GM18502 (cell line): Measurements from ENCODE around the gene C1orf21.

Source experiments
- ATAC-seq: cut with Tn5 transposase; IDR thresholded peaks from one replicate; pipeline ENCODE4 v1.9.1; 2021; ENCODE audit warnings: mild to moderate bottlenecking; ENCODE audit not compliant: unreplicated experiment, poor library complexity

C1orf21 gene

GRCh38 chr1:184640505-184640904 lies 253.7 kb downstream of the C1orf21 start:
- no peak for ATAC-seq

DNA sequence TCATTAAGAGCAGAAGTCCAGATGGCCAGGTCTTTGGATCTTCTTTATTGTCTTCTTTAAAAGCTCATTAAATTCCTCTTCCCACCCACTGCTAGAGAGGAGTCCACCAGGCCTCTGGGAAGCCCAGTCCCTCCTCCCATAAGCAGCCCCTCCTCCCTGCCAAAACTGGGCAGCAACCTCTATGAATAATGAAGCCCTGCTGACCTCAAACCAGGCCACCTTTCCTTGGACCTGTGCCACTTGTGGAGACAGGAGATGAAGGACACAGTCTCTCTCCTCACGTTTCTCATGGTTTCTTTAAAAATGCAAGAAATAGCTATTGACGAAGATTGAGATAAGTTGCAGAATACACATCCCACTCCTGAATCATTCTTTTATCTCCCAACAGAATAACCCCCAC lies 255.1 kb downstream of the C1orf21 start:
- no peak for ATAC-seq

DNA sequence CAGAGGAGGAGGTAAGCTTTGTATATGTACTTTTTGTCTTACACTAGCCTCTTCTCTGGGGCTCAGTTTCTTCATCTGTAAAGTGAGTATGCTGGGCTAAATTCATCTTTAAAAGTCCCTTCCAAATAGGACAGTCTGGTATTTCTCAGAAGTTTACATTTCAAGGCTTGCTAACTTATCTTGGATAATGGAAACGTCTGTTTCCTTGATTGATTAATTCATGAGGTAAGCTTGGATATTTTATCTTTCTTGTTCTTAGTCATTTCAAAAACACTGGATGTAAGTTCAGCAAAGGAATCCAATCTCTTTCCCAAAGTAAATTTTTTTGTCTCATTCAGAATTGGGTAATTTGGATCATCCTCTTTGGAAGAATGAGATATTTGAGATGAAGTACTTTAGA lies 256.8 kb downstream of the C1orf21 start:
- ATAC-seq: no peak

GRCh38 chr1:184644771-184645170 lies 257.9 kb downstream of the C1orf21 start:
- ATAC-seq: no peak

DNA sequence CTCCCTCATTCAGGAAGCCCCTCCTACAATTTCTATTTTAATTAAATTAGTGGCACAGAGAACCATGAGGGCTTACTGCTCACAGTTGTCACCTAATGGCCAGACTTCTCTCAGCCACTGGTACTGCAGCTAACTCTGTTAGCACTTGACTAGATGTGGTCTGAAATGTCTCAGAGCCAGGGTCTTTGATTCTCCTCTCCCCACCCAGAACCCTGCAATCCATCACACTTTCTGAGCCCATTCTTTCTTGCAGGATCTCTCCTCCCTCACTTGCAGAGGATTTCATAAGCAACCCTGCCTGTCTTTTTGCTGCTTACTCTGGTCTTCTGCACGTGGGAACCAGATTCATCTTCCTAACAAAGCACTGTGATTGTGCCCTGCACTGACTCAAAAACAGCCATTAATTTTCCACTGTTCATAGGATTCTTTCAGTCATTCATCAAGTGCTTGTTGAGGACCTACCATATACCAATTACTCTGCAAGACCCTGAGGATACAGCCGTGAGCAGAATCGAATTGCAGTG lies 259.4 kb downstream of the C1orf21 start:
- ATAC-seq: no peak

- ATAC-seq: no peak
These were observed 260.0 kb downstream of the C1orf21 start for GRCh38 chr1:184646824-184647223.

DNA sequence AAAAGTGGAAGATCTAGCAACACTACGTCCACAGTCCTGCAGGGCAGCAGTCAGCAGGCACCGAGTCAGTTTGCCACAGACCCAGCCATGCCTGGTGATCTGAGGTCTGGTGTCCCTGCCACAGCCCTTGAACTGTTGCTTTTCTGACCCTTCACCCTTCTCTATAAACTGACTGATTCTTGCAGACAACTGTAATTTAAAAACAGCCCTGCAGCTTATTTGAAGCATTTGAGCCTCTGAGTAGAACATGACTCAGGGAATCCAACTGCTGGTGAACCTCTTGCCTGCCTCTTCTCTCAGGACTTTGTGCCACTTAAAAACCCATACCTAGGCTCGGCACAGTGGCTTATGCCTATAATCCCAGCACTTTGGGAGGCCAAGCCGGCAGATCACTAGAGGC lies 260.6 kb downstream of the C1orf21 start:
- no peak for ATAC-seq

DNA sequence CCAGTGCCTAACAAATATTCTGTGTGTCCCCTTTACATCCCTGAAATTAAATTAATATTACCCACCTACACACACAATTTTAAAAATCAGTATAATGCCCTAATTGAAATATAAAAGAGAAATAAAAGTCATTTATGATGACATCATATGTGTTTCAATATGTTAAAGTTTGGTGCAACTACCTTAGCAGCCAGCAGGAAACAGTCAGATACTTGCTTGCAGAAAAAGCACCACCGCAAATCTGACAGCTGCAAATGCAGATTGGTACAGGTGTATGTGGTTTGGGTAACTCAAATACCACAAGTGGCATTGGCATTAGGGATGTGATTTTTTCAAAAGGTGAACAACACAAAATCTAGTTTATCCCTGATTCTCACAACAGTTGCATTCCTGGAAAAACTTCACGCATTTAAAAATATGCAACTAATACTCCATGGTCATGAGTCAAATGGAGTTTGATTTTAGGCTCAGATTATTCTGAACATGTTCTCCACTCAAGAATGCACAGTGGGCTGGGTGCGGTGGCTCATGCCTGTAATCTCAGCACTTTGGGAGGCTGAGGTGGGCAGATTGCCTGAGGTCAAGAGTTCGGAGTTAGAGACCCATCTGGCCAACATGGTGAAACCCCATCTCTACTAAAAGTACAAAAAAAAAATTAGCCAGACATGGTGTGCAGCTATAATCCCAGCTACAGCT lies 261.5 kb downstream of the C1orf21 start:
- ATAC-seq: no peak

- no peak for ATAC-seq
These were observed 262.0 kb downstream of the C1orf21 start for GRCh38 chr1:184648856-184649201.

DNA sequence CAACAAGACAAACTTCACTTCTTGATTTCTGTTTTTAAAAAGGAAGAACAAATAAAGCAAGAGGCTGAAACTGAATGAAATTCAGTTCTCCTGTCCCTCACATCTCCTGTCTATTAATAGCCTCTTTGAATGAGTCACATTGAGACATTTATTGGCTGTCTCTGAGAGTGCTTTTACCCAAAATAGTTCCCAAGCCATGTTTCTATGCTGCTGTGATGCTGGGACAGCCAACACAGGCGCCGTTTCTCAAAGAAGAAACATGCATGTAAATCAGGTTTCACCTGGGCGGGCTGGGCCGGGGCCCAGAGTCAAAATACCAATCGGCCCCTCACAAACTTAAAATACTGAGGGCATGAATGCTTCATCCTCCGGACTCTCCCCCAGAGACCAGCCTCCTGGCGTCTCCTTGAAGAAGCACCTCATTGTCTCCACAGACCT lies 262.6 kb downstream of the C1orf21 start:
- ATAC-seq: peak; percentile 96

- no peak for ATAC-seq
These were observed 263.5 kb downstream of the C1orf21 start for GRCh38 chr1:184650177-184650866.

DNA sequence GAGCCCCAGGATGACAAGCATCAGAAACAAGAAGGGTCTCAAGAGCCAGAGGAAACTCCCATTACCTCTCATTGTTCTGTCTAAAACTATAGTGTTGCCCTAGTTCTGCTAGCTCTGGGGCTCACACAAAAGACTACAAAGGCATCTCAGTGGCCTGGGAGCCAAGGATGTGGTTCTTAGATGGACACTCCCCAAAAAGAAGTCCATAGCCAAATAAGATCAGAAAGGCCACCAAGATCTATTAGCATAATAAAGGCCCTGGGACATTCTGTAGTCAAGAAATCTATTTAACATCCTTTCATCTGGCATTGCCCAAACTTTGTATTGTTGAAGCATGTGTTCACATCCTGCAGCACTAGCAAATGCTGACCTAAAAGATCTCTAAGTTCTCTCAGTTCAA lies 268.4 kb downstream of the C1orf21 start:
- no peak for ATAC-seq

GRCh38 chr1:184656221-184656620 lies 269.4 kb downstream of the C1orf21 start:
- ATAC-seq: no peak

DNA sequence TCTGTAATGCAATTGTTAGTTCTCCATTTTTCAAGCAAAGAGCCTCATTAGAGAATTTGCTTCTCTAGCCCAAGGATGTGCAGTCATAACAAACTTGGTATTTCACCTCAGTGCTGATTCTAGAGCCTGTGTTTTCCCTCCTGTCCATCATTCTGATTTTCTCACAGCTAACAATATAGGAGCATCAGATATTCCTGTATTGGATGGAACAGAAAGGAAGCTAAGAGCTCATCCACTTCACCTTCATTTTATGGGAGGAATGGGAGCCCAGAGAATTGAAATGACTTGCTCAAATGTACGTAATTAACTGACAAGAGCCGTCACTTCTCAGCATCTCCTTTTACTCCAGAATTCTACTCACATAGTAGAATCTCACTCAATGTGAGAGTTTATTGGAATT lies 271.2 kb downstream of the C1orf21 start:
- no peak for ATAC-seq

DNA sequence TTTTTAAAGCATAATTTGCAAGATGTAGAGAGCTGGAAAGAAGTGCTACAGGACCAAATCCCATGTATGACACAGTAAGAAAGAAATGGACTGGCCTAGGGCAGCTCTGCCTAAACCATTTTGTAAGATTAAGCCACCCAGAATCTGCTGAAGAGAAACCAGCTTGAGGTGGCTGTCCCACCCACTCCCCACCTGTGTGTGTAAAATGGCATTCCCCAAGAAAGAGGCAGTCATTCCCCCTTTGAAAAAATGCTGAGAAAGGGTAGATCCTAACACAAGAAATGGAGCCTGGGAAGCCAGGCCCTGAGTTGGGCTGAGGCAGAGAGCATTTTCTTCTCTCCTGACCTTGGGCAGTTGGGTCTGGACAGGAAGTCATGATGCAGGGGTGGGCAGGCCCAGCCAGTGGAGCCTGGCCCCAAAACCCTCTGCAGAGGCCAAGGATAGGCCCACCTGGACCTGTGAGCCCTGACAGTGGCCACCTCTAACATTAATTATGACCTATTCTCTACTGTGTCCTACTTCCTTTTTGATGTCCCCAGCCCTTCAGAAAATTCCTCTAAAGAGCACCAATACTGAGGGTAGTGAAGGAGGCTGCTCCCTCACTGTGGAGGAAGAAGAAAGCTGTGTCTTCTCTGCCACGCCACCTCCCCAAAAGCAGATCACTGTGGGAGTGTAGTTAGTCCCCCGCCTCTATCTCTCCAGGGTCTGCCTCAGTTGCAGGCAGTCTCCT lies 273.8 kb downstream of the C1orf21 start:
- ATAC-seq: no peak

DNA sequence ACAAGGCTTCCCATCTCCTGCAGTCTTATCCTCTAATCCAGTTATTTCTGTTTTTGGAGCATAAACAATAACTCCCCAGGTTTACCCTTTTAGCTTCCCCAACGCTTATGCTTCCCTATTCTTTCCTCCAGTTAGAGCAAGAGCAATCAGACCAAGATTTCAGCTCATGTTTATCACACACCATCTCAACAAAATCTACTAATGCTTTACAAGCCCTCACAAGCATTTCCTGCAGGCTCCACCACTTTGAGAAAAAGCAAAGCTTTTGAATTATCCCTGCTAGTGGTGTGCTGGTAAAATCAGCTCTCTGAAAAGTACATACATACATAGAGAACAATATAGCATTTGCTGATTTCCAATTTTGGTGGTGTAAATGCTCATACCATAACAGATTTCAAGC lies 275.0 kb downstream of the C1orf21 start:
- ATAC-seq: no peak

- peak; percentile 69 for ATAC-seq
These were observed 277.3 kb downstream of the C1orf21 start for GRCh38 chr1:184664042-184664660.

- ATAC-seq: no peak
These were observed 277.8 kb downstream of the C1orf21 start for GRCh38 chr1:184664661-184665060.

GRCh38 chr1:184665360-184665759 lies 278.5 kb downstream of the C1orf21 start:
- no peak for ATAC-seq

DNA sequence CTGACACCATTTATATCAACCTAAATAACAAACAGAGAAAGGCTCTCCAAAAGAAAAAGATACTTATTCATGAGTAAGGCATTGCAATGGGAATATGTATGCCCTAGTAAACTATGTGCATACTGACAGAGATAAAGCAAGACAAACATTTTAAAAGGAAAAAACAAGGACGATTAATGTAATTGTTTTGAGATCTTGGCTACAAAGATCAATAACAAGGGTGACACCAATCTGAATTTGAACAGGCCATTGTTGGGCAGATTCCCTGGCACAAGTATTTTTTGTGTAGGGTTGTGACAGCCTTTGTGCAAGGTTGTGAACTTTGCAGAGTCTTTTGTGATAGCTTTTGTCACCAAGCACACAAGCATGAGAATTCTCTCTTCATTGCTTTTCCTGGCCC lies 282.6 kb downstream of the C1orf21 start:
- ATAC-seq: no peak
